Stimulated activated CD8-positive, alpha-beta memory T cell treated with anti-CD3 and anti-CD28 coated beads, Interleukin-4, amount 100 ng/mL, for 4 hours (primary cell): ENCODE data around the gene TMEM154.

ENCODE experiments used
- DNase-seq, 2 donors: peaks; one replicate each; pipeline ENCODE4 v3.0.0-alpha.2; 2020; ENCODE audit warnings: low read depth in 2 of 2, low spot score in 1 of 2

TMEM154 gene

GRCh38 chr4:152594057-152594456 lies 85.7 kb downstream of the TMEM154 start:
- DNase-seq: no peak

GRCh38 chr4:152591876-152592275 lies 87.9 kb downstream of the TMEM154 start:
- no peak for DNase-seq

- no peak for DNase-seq
These were observed 88.4 kb downstream of the TMEM154 start for GRCh38 chr4:152591396-152591795.

- DNase-seq: no peak
These were observed 89.4 kb downstream of the TMEM154 start for GRCh38 chr4:152590179-152591031.

GRCh38 chr4:152588869-152589268 lies 90.9 kb downstream of the TMEM154 start:
- DNase-seq: no peak

GRCh38 chr4:152587127-152587526 lies 92.7 kb downstream of the TMEM154 start:
- no peak for DNase-seq

- no peak for DNase-seq
These were observed 93.1 kb downstream of the TMEM154 start for GRCh38 chr4:152586668-152587067.

- no peak for DNase-seq
These were observed 94.8 kb downstream of the TMEM154 start for GRCh38 chr4:152585023-152585441.

GRCh38 chr4:152581536-152582160 lies 98.1 kb downstream of the TMEM154 start:
- DNase-seq: no peak

- no peak for DNase-seq
These were observed 99.9 kb downstream of the TMEM154 start for GRCh38 chr4:152579916-152580315.

GRCh38 chr4:152579107-152579764 lies 100.6 kb downstream of the TMEM154 start:
- DNase-seq: no peak

- no peak for DNase-seq
These were observed 101.1 kb downstream of the TMEM154 start for GRCh38 chr4:152578670-152579069.

- no peak for DNase-seq
These were observed 101.9 kb downstream of the TMEM154 start for GRCh38 chr4:152577708-152578396.

- DNase-seq: no peak
These were observed 104.3 kb downstream of the TMEM154 start for GRCh38 chr4:152575533-152575932.

- DNase-seq: no peak
These were observed 105.9 kb downstream of the TMEM154 start for GRCh38 chr4:152573861-152574260.

GRCh38 chr4:152572417-152573086 lies 107.2 kb downstream of the TMEM154 start:
- no peak for DNase-seq

- no peak for DNase-seq
These were observed 108.0 kb downstream of the TMEM154 start for GRCh38 chr4:152571770-152572169.

- DNase-seq: no peak
These were observed 108.5 kb downstream of the TMEM154 start for GRCh38 chr4:152571296-152571695.
